Dedifferentiated amniotic fluid mesenchymal stem cell (primary cell): Measurements from ENCODE around the gene MSANTD3.

Source experiments
- DNase-seq: peaks from one replicate; pipeline ENCODE4 v3.0.0-alpha.2; 2016; ENCODE audit errors: extremely low spot score

MSANTD3 gene

DNA sequence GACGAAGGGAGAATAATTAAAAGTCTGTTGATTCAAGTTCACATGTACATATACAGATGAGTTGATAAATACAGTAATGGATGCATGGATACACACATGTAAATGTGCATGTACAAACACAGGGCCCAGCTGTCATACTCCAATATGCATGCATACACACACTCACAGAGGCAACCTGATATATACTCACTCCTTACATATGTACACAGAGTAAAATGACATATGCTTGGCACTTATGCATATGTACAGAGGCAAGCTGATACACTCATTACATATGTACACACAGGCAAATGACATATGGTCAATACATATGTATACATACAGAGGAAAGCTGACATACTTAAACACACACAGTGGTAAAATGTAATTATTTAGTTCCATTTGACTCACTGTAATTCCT, 38.8 kb downstream of the MSANTD3 start:
- no peak for DNase-seq

GRCh38 chr9:100466171-100466828, 39.4 kb downstream of the MSANTD3 start:
- no peak for DNase-seq

DNA sequence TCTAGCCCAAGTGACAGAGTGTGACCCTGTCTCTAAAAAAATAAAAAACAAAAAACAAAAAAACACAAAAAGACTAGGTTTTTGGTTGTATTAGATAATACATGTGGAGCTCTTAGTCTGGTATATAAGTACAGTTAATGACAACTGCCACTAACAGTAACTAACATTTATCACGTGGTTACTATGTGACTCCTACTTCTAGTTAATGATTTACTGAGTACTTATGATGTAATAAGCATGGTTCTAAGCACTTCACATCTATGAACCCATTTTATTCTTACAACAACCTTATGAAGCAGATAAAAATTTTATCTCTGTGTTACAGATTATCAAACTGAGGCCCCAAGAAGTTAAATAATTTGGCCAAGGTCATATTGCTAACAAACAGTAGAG, 39.9 kb downstream of the MSANTD3 start:
- no peak for DNase-seq

DNA sequence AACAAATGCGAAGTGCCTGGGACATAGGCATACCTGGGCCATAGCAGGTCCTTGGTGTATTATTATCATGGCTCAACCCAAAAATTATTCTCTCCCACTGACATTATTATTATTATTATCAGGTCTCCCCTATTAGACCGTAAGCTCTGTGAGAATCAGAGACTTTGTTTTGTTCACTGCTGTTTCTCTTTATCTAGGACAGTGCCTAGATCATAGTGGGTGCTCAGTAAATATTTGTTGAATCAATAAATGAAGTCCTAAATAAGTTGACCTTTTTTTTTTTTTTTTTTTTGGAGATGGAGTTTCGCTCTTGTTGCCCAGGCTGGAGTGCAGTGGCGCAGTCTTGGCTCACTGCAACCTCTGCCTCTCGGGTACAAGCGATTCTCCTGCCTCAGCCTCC, 41.1 kb downstream of the MSANTD3 start:
- DNase-seq, result no peak

- no peak for DNase-seq
Observed at GRCh38 chr9:100472268-100472667, 45.3 kb downstream of the MSANTD3 start.

- DNase-seq, result no peak
Observed at GRCh38 chr9:100472788-100473275, 45.9 kb downstream of the MSANTD3 start, which contains the start of gene TMEFF1. Gene TMEFF1, plus strand, starts transcription at chr9:100473149. Its CDS starts 396 bp downstream, at chr9:100473545.

- DNase-seq, result no peak
Observed at GRCh38 chr9:100473276-100474081, 46.5 kb downstream of the MSANTD3 start.

- DNase-seq, result no peak
Observed at GRCh38 chr9:100474082-100474923, 47.4 kb downstream of the MSANTD3 start.

GRCh38 chr9:100474924-100475276, 48.0 kb downstream of the MSANTD3 start:
- no peak for DNase-seq

GRCh38 chr9:100477241-100477640, 50.3 kb downstream of the MSANTD3 start:
- no peak for DNase-seq

DNA sequence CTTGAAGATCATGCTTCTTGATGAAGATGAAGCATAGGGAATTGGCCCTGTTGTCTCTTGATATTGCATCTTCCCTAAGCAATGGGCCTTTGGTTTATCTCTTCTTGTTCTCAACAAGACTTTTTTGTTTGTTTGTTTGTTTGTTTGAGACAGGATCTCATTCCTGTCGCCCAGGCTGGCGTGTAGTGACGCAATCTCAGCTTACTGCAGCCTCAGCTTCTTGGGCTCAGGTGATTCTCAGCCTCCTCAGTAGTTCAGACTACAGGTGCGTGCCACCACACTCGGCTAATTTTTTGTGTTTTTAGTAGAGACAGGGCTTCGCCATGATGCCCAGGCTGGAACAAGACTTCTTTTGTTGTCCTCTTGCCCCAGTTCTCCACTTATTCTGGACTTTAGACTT, 51.2 kb downstream of the MSANTD3 start:
- no peak for DNase-seq

DNA sequence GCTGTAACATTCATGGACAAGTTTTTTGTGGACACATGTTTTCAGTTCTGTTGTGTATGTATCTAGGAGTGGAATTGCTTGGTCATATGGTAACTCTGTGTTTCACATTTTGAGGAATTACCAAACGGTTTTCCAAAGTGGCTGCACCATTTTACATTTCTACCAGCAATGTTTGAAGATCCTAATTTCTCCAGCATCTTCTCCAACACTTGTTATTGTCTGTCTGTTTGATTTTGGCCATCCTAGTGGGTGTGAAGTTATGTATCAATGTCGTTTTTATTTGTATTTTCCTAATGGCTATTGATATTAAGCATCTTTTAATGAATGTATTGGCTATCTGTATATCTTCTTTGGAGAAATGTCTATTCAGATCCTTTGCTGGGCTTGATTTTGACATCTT, 52.9 kb downstream of the MSANTD3 start:
- no peak for DNase-seq

DNA sequence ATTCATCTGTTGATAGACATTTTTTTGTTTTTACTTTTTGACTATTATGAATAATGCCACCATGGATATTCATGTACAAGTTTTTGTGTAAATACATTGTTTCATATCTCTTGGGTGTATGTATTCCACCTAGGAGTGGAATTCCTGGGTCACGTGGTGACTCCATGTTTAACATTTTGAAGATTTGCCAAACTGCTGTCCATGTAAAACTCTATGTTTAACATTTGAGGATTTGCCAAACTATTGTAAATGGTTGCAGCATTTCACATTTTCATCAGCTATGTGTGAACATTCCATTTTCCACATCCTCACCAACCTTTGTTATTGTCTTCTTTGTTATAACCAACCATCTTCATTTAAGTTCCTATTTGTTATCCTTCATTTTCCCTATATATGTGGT, 58.3 kb downstream of the MSANTD3 start:
- no peak for DNase-seq

DNA sequence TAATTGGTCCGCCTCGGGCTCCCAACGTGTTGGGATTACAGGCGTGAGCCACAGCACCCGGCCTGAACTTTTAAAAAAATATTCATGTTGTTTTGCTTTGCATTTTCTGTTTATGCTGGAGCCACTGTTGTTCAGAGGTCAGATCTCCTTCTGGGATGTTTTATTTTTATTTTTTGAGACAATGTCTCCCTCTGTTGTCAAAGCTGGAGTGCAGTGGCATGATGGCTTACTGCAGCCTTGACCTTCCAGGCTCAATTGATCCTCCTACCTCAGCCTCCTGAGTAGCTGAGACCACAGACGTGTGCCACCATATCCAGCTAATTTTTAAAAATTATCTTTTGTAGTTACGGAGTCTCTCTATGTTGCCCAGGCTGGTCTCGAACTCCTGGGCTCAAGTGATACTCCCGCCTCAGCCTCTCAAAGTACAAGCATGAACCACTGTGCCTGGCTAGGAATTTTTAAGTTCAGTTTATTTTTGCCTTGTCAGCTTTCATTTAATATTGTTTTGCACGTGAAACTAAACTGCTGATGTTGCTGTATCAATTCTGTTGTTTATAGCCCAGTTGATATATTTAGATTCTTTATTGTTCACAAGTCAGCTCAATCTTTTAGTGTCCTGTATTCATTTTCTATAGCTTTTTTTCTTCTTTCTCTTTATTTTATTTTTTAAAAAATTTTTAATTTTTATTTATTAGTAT, 59.7 kb downstream of the MSANTD3 start:
- DNase-seq, result no peak

- no peak for DNase-seq
Observed at GRCh38 chr9:100488177-100488576, 61.2 kb downstream of the MSANTD3 start.

DNA sequence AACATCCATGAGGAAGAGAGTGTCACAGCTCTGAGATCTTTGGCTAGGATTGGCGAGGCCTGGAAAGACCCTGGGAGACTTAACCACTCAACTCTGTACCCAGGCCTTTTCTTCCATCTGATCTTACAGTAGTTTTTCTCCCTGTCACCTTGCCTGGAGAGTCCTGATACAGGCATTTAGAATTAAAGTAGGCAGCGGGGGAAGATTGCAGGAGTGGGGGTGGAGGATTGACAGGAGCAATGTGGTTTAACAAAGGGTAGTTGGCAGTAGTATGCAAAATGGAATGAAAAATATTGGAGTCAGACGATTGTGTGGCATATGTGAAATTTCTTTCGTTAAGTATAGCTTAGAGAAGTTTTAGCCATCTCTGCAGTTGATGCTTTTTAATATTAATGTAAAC, 62.9 kb downstream of the MSANTD3 start:
- DNase-seq, result no peak

GRCh38 chr9:100492952-100493351, 66.0 kb downstream of the MSANTD3 start:
- no peak for DNase-seq

GRCh38 chr9:100498592-100498991, 71.6 kb downstream of the MSANTD3 start:
- no peak for DNase-seq

GRCh38 chr9:100499460-100499859, 72.5 kb downstream of the MSANTD3 start:
- DNase-seq, result no peak

- DNase-seq, result no peak
Observed at GRCh38 chr9:100499866-100500265, 72.9 kb downstream of the MSANTD3 start.
